H9 (cell line): Measurements from ENCODE around the gene CHPF. TPM values are rescaled to one million over a fixed set of nuclear protein-coding genes. Genes with fewer than 3 reads are reported as not detected.

Experiments used
- DNase-seq: peaks from one replicate; pipeline ENCODE4 v3.0.0-alpha.2; 2017
- H2AFZ ChIP-seq: one replicate; pipeline ENCODE4 v1.6.1; 2013; ENCODE audit warnings: mild to moderate bottlenecking, low read length, control low read depth, moderate library complexity
- H2AK5ac ChIP-seq: 2 replicates; pipeline ENCODE4 v1.6.1; 2013; ENCODE audit warnings: low read length, control low read depth, mixed read lengths; ENCODE audit not compliant: insufficient read length
- H2BK120ac ChIP-seq: one replicate; pipeline ENCODE4 v1.6.1; 2013; ENCODE audit warnings: low read depth, mild to moderate bottlenecking, low read length, control low read depth, inconsistent platforms; ENCODE audit not compliant: poor library complexity, severe bottlenecking
- H2BK12ac ChIP-seq: 2 replicates; pipeline ENCODE4 v1.6.1; 2013; ENCODE audit warnings: low read length, control low read depth, mixed read lengths, low read depth; ENCODE audit not compliant: insufficient read length
- H2BK15ac ChIP-seq: 2 replicates; pipeline ENCODE4 v1.6.1; 2013; ENCODE audit warnings: low read depth, low read length, control low read depth
- H2BK20ac ChIP-seq: one replicate; pipeline ENCODE4 v1.6.1; 2013; ENCODE audit warnings: low read depth, mild to moderate bottlenecking, low read length, control low read depth, inconsistent platforms; ENCODE audit not compliant: poor library complexity, severe bottlenecking
- H2BK5ac ChIP-seq: 2 replicates; pipeline ENCODE4 v1.6.1; 2013; ENCODE audit warnings: low read length, control low read depth, mixed read lengths; ENCODE audit not compliant: insufficient read length
- H3K14ac ChIP-seq: 2 replicates; pipeline ENCODE4 v1.6.1; 2013; ENCODE audit warnings: low read length, control low read depth; ENCODE audit not compliant: insufficient read depth
- H3K18ac ChIP-seq: 2 replicates; pipeline ENCODE4 v1.6.1; 2013; ENCODE audit warnings: low read depth, mild to moderate bottlenecking, mixed read lengths, low read length, control low read depth; ENCODE audit not compliant: insufficient read length
- H3K23ac ChIP-seq: 2 replicates; pipeline ENCODE4 v1.6.1; 2013; ENCODE audit warnings: low read length, control low read depth, mixed read lengths, low read depth; ENCODE audit not compliant: insufficient read length
- H3K23me2 ChIP-seq: 2 replicates; pipeline ENCODE4 v1.6.1; 2013; ENCODE audit warnings: low read depth, mild to moderate bottlenecking, mixed read lengths, low read length, control low read depth; ENCODE audit not compliant: insufficient read length, poor library complexity, severe bottlenecking
- H3K27ac ChIP-seq: 2 replicates; pipeline ENCODE4 v1.5.1; 2013; ENCODE audit warnings: low read length, control low read depth, mixed read lengths, low read depth; ENCODE audit not compliant: insufficient read length
- H3K27me3 ChIP-seq: 2 replicates; pipeline ENCODE4 v1.6.1; 2013; ENCODE audit warnings: low read length, control low read depth, inconsistent platforms; ENCODE audit not compliant: insufficient read depth
- H3K4ac ChIP-seq: 2 replicates; pipeline ENCODE4 v1.6.1; 2013; ENCODE audit warnings: low read depth, mild to moderate bottlenecking, control low read depth, inconsistent platforms, low read length, moderate library complexity
- H3K4me1 ChIP-seq: 2 replicates; pipeline ENCODE4 v1.6.1; 2013; ENCODE audit warnings: low read length, control low read depth, inconsistent platforms; ENCODE audit not compliant: insufficient read depth
- H3K4me2 ChIP-seq: 2 replicates; pipeline ENCODE4 v1.6.1; 2013; ENCODE audit warnings: low read length, control low read depth, mixed read lengths; ENCODE audit not compliant: insufficient read length, insufficient read depth
- H3K56ac ChIP-seq: 2 replicates; pipeline ENCODE4 v1.6.1; 2013; ENCODE audit warnings: low read depth, mild to moderate bottlenecking, mixed read lengths, low read length, control low read depth; ENCODE audit not compliant: insufficient read length
- H3K79me1 ChIP-seq: 2 replicates; pipeline ENCODE4 v1.6.1; 2013; ENCODE audit warnings: low read depth, mild to moderate bottlenecking, moderate library complexity, low read length, control low read depth, inconsistent platforms; ENCODE audit not compliant: insufficient read depth, poor library complexity, severe bottlenecking
- H3K79me2 ChIP-seq: 2 replicates; pipeline ENCODE4 v1.6.1; 2013; ENCODE audit warnings: low read length, control low read depth, inconsistent platforms; ENCODE audit not compliant: insufficient read depth
- H3K9ac ChIP-seq: 2 replicates; pipeline ENCODE4 v1.6.1; 2013; ENCODE audit warnings: low read length, control low read depth, mixed read lengths; ENCODE audit not compliant: insufficient read length; ENCODE audit errors: extremely low read depth
- H3K9me3 ChIP-seq: one replicate; pipeline ENCODE4 v1.6.1; 2013; ENCODE audit warnings: low read depth, low read length, inconsistent platforms; ENCODE audit not compliant: control insufficient read depth
- H3T11ph ChIP-seq: one replicate; pipeline ENCODE4 v1.6.1; 2013; ENCODE audit warnings: mild to moderate bottlenecking, low read length, control low read depth, inconsistent platforms
- H4K20me1 ChIP-seq: one replicate; pipeline ENCODE4 v1.6.1; 2013; ENCODE audit not compliant: control insufficient read depth, insufficient read length, insufficient read depth
- H4K5ac ChIP-seq: 2 replicates; pipeline ENCODE4 v1.6.1; 2013; ENCODE audit warnings: low read depth, mild to moderate bottlenecking, mixed read lengths, low read length, control low read depth; ENCODE audit not compliant: insufficient read length
- H4K8ac ChIP-seq: replicated peaks from 2 replicates; pipeline ENCODE4 v1.6.1; 2013; ENCODE audit warnings: low read length, control low read depth, mixed read lengths, low read depth; ENCODE audit not compliant: insufficient read length
- H4K91ac ChIP-seq: 2 replicates; pipeline ENCODE4 v1.6.1; 2013; ENCODE audit warnings: low read depth, mild to moderate bottlenecking, moderate library complexity, mixed read lengths, low read length, control low read depth; ENCODE audit not compliant: insufficient read length
- H3K27ac Mint-ChIP-seq, 3 experiments: 2 replicates in 2 of 3; 3 replicates in 1 of 3; pipeline ENCODE4 v1.8.0; 2020 to 2021; ENCODE audit warnings: mixed read lengths in 3 of 3, mild to moderate bottlenecking in 1 of 3, moderate library complexity in 1 of 3
- H3K27me3 Mint-ChIP-seq: 2 replicates; pipeline ENCODE4 v1.8.0; 2021; ENCODE audit warnings: low read depth, mild to moderate bottlenecking, moderate library complexity, mixed read lengths
- H3K36me3 Mint-ChIP-seq, 3 experiments: 2 replicates in 2 of 3; 3 replicates in 1 of 3; pipeline ENCODE4 v1.8.0; 2020 to 2021; ENCODE audit warnings: low read depth in 3 of 3, mixed read lengths in 3 of 3; ENCODE audit not compliant: insufficient read depth in 1 of 3
- H3K4me1 Mint-ChIP-seq, 2 experiments: 2 replicates each; pipeline ENCODE4 v1.8.0; 2020; ENCODE audit warnings: mixed read lengths in 2 of 2
- H3K4me3 Mint-ChIP-seq, 2 experiments: 2 replicates in 1 of 2; 3 replicates in 1 of 2; pipeline ENCODE4 v1.8.0; 2020 to 2021; ENCODE audit warnings: mild to moderate bottlenecking in 2 of 2, mixed read lengths in 2 of 2, moderate library complexity in 1 of 2
- H3K9me3 Mint-ChIP-seq, 2 experiments: 2 replicates in 1 of 2; 3 replicates in 1 of 2; pipeline ENCODE4 v1.8.0; 2020; ENCODE audit warnings: mild to moderate bottlenecking in 2 of 2, mixed read lengths in 2 of 2, moderate library complexity in 1 of 2
- CTCF ChIP-seq: fragments of 200-600 bp; sonication (generic); conservative IDR thresholded peaks from 3 replicates; pipeline ENCODE4 v1.8.0; 2021; ENCODE audit warnings: antibody characterized with exemption, mild to moderate bottlenecking
- WGBS: extraction: QIAGEN DNeasy Blood & Tissue Kit; methylation state at CpG from one replicate; pipeline ENCODE4 v1.1.7; 2013; ENCODE audit warnings: missing lambda C conversion rate, low lambda C conversion rate, mixed read lengths; ENCODE audit not compliant: insufficient read length; ENCODE audit errors: extremely low coverage; 5-methylcytosine and 5-hydroxymethylcytosine counted together
- total RNA-seq: library from RNA; stranded (reverse); gene quantifications from 2 replicates; pipeline ENCODE4 v1.2.1, GENCODE V29; 2021

Gene CHPF
- total RNA-seq, 1 experiment from 2014 or later = 46.5 TPM

GRCh38 chr2:219523031-219523671, 20.5 kb downstream of the CHPF start:
- peak; percentile 69 for TF ChIP-seq CTCF
- Histone ChIP-seq H3K18ac (no peak overlapping the region), H4K20me1 (no peaks in the 10 kb centered on the region), H3K4me1 (peaks cover 7% of the 10 kb centered on the region; the same call in 1 of the 2 replicates), H3K9ac (no peak overlapping the region), H3T11ph (no peak overlapping the region), H4K91ac (no peak overlapping the region), H3K9me3 (no peaks in the 10 kb centered on the region), H4K5ac (no peak overlapping the region), H3K27ac (no peak overlapping the region), H2AFZ (no peak overlapping the region), H4K8ac (no peak overlapping the region), H2BK12ac (no peak overlapping the region), H3K4me2 (peak overlapping the region; percentile 44), H3K56ac (no peak overlapping the region), H2BK15ac (no peak overlapping the region), H3K27me3 (peaks cover under 1% of the 10 kb centered on the region; the same call in 1 of the 2 replicates), H3K4ac (no peak overlapping the region), H2BK20ac (no peak overlapping the region), H3K23ac (no peak overlapping the region), H2BK120ac (no peak overlapping the region), H3K79me2 (no peaks in the 10 kb centered on the region), H2AK5ac (no peak overlapping the region), H3K23me2 (peaks cover 4% of the 10 kb centered on the region), H3K79me1 (no peaks in the 10 kb centered on the region), H2BK5ac (no peak overlapping the region), H3K14ac (no peak overlapping the region)
- Mint-ChIP-seq H3K4me1 (peaks cover 51 to 69% of the 10 kb centered on the region in 2 experiments), H3K27ac (no peak overlapping the region), H3K36me3 (no peaks in the 10 kb centered on the region), H3K9me3 (no peaks in the 10 kb centered on the region), H3K4me3 (peak overlapping the region; percentile 50 to 76), H3K27me3 (peaks cover 49% of the 10 kb centered on the region)
- no CpG with 5 or more reads among the region's 24 CpGs for WGBS
- peak; percentile 76 for DNase-seq
